ENCODE data around the gene UBL5.

The UBL5 gene

GRCh38 chr19:9857076-9857721, 29.5 kb downstream of the UBL5 start:
- DNase-seq, result no peak

GRCh38 chr19:9857920-9858746, 30.4 kb downstream of the UBL5 start:
- DNase-seq, result no peak

DNA sequence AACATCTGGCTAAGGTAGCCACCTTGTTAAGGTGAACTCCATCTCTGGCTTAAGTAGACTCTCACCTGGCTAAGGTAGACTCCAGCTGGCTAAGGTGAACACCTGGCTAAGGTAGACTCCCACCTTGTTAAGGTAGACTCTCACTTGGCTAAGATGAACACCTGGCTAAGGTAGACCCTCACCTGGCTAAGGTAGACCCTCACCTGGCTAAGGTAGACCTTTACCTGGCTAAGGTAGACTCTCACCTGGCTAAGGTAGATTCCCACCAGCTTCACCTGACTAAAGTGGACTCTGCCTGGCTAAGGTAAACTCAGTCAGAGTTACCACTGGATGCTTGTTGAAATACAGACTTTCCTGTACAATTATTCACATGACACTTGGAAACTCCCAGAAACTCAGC, 31.0 kb downstream of the UBL5 start:
- DNase-seq, result no peak

DNA sequence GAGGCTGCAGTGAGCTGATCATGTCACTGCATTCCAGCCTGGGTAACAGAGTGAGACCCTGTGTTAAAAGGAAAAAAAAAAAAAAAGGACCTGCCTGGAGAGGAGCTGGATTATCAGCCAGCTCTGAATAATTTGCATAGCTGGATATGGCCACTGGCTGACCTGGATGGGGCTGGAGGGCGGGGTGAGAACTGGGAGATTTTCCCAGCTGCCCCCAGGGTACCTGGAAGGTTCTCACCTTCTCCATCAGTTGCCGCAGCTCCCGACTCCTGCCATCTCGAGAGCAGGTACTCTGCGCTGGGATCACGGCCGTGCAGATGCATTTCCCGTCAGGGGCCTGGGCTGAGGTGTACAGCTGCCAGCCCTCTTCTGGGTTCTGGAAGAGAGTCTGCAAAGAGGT, 32.7 kb downstream of the UBL5 start:
- no peak for DNase-seq

GRCh38 chr19:9861503-9861902, 33.8 kb downstream of the UBL5 start:
- DNase-seq, result no peak

- no peak for DNase-seq
These were observed 35.2 kb downstream of the UBL5 start for GRCh38 chr19:9862938-9863337.

GRCh38 chr19:9863759-9864158, 36.0 kb downstream of the UBL5 start:
- DNase-seq, result no peak

GRCh38 chr19:9865732-9866501, 38.2 kb downstream of the UBL5 start:
- no peak for DNase-seq

DNA sequence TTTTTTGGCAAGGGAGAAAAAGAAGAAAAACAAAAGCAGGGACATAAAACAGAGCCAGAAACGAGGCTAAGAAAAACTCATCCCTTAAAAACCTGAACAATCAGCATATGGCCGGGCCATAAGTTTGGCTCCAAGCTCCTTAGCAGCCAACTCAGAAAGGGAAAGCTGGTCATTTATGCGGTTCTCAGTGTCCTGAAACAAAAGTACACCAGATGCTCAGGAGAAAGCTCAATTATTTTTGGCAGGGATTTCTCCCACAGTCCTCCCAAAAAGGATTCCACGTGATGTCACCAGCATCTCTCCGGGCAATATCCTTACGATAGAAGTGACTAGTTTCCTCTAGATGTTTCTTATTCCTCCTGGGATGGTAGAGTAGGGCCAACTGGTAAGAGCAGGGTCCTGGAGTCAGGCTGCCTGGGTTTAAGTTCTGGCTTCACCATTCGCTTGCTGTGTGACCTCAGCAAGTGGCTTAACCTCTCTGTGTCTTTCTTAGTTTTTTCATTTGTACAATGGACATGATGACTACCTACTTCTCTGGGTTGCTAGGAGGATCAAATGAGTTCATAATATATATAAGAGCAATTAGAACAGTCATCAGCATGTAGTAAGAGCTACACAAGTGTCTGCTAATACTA, 41.4 kb downstream of the UBL5 start:
- no peak for DNase-seq

- no peak for DNase-seq
These were observed 44.1 kb downstream of the UBL5 start for GRCh38 chr19:9871626-9872338.

DNA sequence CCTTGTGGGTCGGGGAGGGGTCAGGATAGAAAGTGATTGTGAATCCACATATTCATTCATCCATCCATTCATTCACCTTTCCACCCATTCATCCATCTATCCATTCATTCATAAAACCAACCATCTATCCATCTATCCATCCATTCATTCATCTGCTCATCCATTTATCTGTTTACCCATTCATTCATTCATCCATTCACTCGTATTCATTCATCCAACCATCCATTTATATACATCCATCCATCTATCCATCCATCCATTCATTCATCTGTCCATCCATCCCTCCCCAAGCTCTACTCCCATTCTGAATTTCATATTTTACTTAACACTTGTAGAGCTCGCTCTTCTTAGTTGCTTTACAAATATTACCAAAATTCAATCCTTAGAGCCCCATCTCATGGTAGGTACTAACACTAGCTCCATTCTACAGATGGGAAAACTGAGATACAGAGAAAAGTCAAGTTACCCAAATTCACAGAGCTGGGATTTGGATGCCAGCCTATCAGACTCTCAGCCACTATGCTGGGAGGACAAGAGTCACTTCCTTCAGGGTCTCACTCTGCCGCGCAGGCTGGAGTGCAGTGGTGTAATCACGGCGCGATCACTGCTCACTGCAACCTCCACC, 45.0 kb downstream of the UBL5 start:
- no peak for DNase-seq

- no peak for DNase-seq
These were observed 47.4 kb downstream of the UBL5 start for GRCh38 chr19:9875031-9875627.

DNA sequence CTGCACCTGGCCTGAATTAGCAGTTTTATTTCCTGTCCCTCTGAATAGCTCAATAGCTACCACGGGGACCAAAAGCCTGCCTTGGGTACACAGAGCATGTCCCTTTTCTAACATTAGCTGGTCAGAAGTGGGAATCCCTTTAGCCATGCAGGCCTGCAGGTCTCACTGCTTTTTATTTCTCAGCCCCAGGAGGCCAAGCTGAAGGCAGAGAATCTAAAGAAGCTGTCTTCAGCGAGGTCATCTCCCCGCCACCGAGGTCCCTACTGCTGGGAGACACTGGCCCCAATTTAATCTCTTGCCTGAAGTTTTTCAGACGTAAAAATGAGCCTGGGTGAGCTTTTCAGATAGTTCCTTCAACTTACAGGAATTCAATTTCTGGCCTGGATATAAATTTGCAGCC, 48.1 kb downstream of the UBL5 start:
- DNase-seq, result no peak

GRCh38 chr19:9877780-9878510, 50.2 kb downstream of the UBL5 start:
- DNase-seq, result peak; percentile 83

DNA sequence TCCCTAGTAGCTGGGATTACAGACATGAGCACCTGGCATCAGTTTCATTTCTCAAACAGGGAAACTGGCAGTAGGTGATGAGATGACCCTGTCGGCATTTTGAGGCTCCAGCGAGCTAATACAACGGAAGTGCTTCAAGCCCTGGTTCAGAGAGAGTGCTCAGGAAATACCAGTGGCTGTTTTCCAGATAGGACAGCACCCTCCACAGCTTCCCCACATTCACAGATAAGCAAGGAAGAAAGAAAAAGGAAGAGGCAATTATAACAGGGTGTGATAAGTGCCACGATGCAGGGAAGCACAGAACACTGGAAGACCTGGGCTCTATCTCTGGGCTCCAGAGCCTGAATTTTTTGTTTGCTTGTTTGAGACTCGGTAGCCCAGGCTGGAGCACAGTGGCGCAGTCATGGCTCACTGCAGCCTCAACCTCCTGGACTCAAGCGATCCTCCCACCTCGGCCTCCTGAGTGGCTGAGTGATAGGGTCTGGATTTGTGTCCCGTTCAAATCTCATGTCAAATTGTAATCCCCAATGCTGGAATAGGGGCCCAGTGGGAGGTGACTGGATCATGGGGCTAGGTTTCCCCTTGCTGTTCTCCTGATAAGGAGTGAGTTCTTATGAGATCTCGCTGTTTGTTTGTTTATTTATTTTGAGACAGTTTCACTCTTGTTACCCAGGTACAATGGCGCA, 50.9 kb downstream of the UBL5 start:
- peak; percentile 37 for DNase-seq
